Measurements from ENCODE around the gene SNX8.

The SNX8 gene

GRCh38 chr7:2254429-2255144 lies 59.7 kb downstream of the SNX8 start:
- no peaks in the 10 kb centered on the region for H3K27me3 Mint-ChIP-seq (ENCODE audit: low read depth)
- no peak overlapping the region for H3K27ac Mint-ChIP-seq
- TF ChIP-seq CTCF (IDR thresholded peaks at IDR 0.05; ENCODE audit: unreplicated experiment in 3 of 3), result no peak
- H3K4me1 Mint-ChIP-seq, result no peaks in the 10 kb centered on the region
- H3K36me3 Mint-ChIP-seq (ENCODE audit: low read depth), result peaks cover 12% of the 10 kb centered on the region
- H3K4me3 Mint-ChIP-seq, result no peak overlapping the region
- H3K9me3 Mint-ChIP-seq, result no peaks in the 10 kb centered on the region

- Mint-ChIP-seq H3K4me3 (no peak overlapping the region), H3K27ac (no peak overlapping the region), H3K36me3 (ENCODE audit: low read depth) (peaks cover 11% of the 10 kb centered on the region), H3K9me3 (no peaks in the 10 kb centered on the region), H3K27me3 (ENCODE audit: low read depth) (no peaks in the 10 kb centered on the region), H3K4me1 (peaks cover 7% of the 10 kb centered on the region)
- TF ChIP-seq CTCF (IDR thresholded peaks at IDR 0.05; ENCODE audit: unreplicated experiment in 3 of 3), result no peak
Observed at GRCh38 chr7:2253525-2254244, 60.6 kb downstream of the SNX8 start.

- Mint-ChIP-seq H3K36me3 (ENCODE audit: low read depth) (peaks cover 11% of the 10 kb centered on the region), H3K27ac (no peak overlapping the region), H3K4me1 (peaks cover 8% of the 10 kb centered on the region), H3K27me3 (ENCODE audit: low read depth) (no peaks in the 10 kb centered on the region), H3K4me3 (no peak overlapping the region), H3K9me3 (no peaks in the 10 kb centered on the region)
- no peak for TF ChIP-seq CTCF (IDR thresholded peaks at IDR 0.05; ENCODE audit: unreplicated experiment in 3 of 3)
Observed at GRCh38 chr7:2253021-2253420, 61.2 kb downstream of the SNX8 start.

- Mint-ChIP-seq H3K27me3 (ENCODE audit: low read depth) (no peaks in the 10 kb centered on the region), H3K36me3 (ENCODE audit: low read depth) (peaks cover 8% of the 10 kb centered on the region), H3K4me3 (no peak overlapping the region), H3K4me1 (peaks cover 8% of the 10 kb centered on the region), H3K27ac (no peak overlapping the region), H3K9me3 (no peaks in the 10 kb centered on the region)
- TF ChIP-seq CTCF (IDR thresholded peaks at IDR 0.05; ENCODE audit: unreplicated experiment in 3 of 3), result no peak
Observed at GRCh38 chr7:2251841-2252771, 62.1 kb downstream of the SNX8 start.

GRCh38 chr7:2251381-2251780 lies 62.9 kb downstream of the SNX8 start:
- TF ChIP-seq CTCF (IDR thresholded peaks at IDR 0.05; ENCODE audit: unreplicated experiment in 3 of 3), result no peak
- H3K27ac Mint-ChIP-seq, result no peak overlapping the region
- no peaks in the 10 kb centered on the region for H3K9me3 Mint-ChIP-seq
- peaks cover 9% of the 10 kb centered on the region for H3K4me1 Mint-ChIP-seq
- peaks cover 8% of the 10 kb centered on the region for H3K36me3 Mint-ChIP-seq (ENCODE audit: low read depth)
- no peak overlapping the region for H3K4me3 Mint-ChIP-seq
- no peaks in the 10 kb centered on the region for H3K27me3 Mint-ChIP-seq (ENCODE audit: low read depth)

Measured in nephron (organoid).